Natural killer cell (primary cell): ENCODE measurements around the gene DYNLL2. TPM values are rescaled to one million over a fixed set of nuclear protein-coding genes. Genes with fewer than 3 reads are reported as not detected.

Experiments used
- ATAC-seq, 3 donors: fragments of 150-1000 bp in 2 of 3; fragments of 200-7000 bp in 1 of 3; cut with Tn5 transposase; 1 replicate in 1 of 3; 2 replicates in 2 of 3; pipeline ENCODE4 v1.10.0; 2021; ENCODE audit warnings: mild to moderate bottlenecking in 2 of 3, moderate library complexity in 2 of 3
- DNase-seq, 2 donors: peaks; one replicate each; pipeline versions ENCODE4 v3.0.0 to v3.0.0-alpha.2; 2013 to 2021; ENCODE audit warnings: mixed read lengths in 1 of 2
- H3K27ac ChIP-seq: one replicate; pipeline ENCODE4 v1.5.1; 2013; ENCODE audit warnings: mild to moderate bottlenecking, low read length
- H3K27me3 ChIP-seq: one replicate; pipeline ENCODE4 v1.6.1; 2013; ENCODE audit warnings: low read length; ENCODE audit not compliant: control insufficient read depth, insufficient read depth
- H3K36me3 ChIP-seq: one replicate; pipeline ENCODE4 v1.6.1; 2013; ENCODE audit warnings: low read length; ENCODE audit not compliant: control insufficient read depth, insufficient read depth
- H3K4me1 ChIP-seq: one replicate; pipeline ENCODE4 v1.6.1; 2013; ENCODE audit warnings: low read length; ENCODE audit not compliant: control insufficient read depth, insufficient read depth
- H3K4me3 ChIP-seq: one replicate; pipeline ENCODE4 v1.5.1; 2013; ENCODE audit warnings: low read length
- H3K9me3 ChIP-seq: one replicate; pipeline ENCODE4 v1.6.1; 2013; ENCODE audit warnings: low read length; ENCODE audit not compliant: control insufficient read depth, insufficient read depth
- H3K27ac Mint-ChIP-seq, 2 donors: one replicate each; pipeline ENCODE4 v1.8.0; 2022; ENCODE audit warnings: mild to moderate bottlenecking in 2 of 2, mixed read lengths in 2 of 2, moderate library complexity in 1 of 2
- H3K27me3 Mint-ChIP-seq, 2 donors: one replicate each; pipeline ENCODE4 v1.8.0; 2022; ENCODE audit warnings: low read depth in 2 of 2, mixed read lengths in 2 of 2
- H3K36me3 Mint-ChIP-seq: one replicate; pipeline ENCODE4 v1.8.0; 2022; ENCODE audit warnings: mixed read lengths
- H3K4me1 Mint-ChIP-seq, 2 donors: one replicate each; pipeline ENCODE4 v1.8.0; 2022; ENCODE audit warnings: mixed read lengths in 2 of 2
- H3K4me3 Mint-ChIP-seq: one replicate; pipeline ENCODE4 v1.8.0; 2022; ENCODE audit warnings: mild to moderate bottlenecking, moderate library complexity, mixed read lengths
- H3K9me3 Mint-ChIP-seq, 2 donors: one replicate each; pipeline ENCODE4 v1.8.0; 2022; ENCODE audit warnings: mixed read lengths in 2 of 2
- CTCF ChIP-seq: fragments of 200-600 bp; IDR thresholded peaks from one replicate; pipeline ENCODE4 v1.8.0; 2022; ENCODE audit warnings: antibody characterized with exemption
- WGBS: methylation state at CpG from one replicate; pipeline ENCODE4 v1.1.7; 2013; ENCODE audit warnings: missing lambda C conversion rate; ENCODE audit not compliant: insufficient coverage; 5-methylcytosine and 5-hydroxymethylcytosine counted together
- intact Hi-C: fragments of 100-400 bp; cut with micrococcal nuclease; formaldehyde crosslinking; loops from one replicate; pipeline ENCODE4 v1.14.2; 2022
- total RNA-seq, 4 donors: library from RNA; stranded (reverse); fragments of 120-200 nt in 1 of 4; gene quantifications; one replicate each; pipeline versions ENCODE4 v1.2.3 to v1.2.4, GENCODE V29; 2013 to 2022

Gene DYNLL2
- total RNA-seq, 3 donors from 2014 or later (not counting 1 experiment from before 2014, with no cell fraction given) = 25.6 to 37.0 (median 36.1) TPM

DNA sequence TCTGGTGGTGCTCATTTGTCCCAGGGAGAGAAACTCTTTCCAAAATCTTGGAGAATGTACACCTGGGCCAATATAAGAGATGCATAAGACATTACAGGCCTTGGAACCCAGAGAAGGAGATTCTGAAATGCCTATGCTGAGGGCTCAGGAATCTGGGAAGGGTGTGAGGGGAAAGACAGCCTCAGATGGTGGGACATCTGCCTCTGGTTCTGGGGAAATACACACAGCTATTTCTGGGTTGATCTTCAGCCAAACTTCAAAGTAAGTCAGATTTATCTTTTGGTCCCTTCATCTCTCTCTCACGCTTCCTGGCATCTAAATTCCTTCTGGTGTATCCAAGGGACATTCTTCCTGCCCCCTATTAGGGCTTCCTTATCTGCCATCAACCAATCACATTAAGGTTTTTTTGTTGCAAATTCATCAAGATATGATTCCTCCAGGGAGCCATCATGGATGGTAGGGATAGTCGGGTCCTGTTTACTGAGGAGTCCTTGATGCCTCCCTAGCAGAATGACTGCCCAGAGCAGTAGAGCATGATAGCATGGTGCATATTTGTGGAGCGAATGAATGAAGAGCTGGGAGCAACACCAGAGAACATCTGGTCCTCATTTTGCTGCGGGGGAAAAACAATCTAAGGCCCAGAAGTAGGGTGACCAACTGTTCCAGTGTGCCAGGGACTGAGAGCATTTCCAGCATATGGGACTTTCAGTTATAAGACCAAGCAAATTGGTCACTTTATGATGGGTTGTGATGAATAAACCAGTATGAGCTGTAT is 35.7 kb upstream of the DYNLL2 start:
- WGBS = 89% methylated on average over 4 of the region's 4 CpGs
- Histone ChIP-seq H3K27me3 (no peaks in the 10 kb centered on the region), H3K4me3 (no peak overlapping the region), H3K36me3 (no peaks in the 10 kb centered on the region), H3K27ac (no peak overlapping the region), H3K4me1 (no peaks in the 10 kb centered on the region), H3K9me3 (no peaks in the 10 kb centered on the region)
- peaks cover 22 to 27% of the 10 kb centered on the region in 2 donors for H3K27me3 Mint-ChIP-seq
- no peak for DNase-seq
- no peak overlapping the region for H3K27ac Mint-ChIP-seq
- H3K4me3 Mint-ChIP-seq = no peak overlapping the region
- H3K9me3 Mint-ChIP-seq = no peaks in the 10 kb centered on the region
- no peaks in the 10 kb centered on the region for H3K4me1 Mint-ChIP-seq
- no peaks in the 10 kb centered on the region for H3K36me3 Mint-ChIP-seq
- ATAC-seq = no peak
- intact Hi-C loops = no loop called here
- no peak for TF ChIP-seq CTCF

- Mint-ChIP-seq H3K27me3 (peaks cover 20 to 26% of the 10 kb centered on the region in 2 donors), H3K4me3 (no peak overlapping the region), H3K9me3 (no peaks in the 10 kb centered on the region), H3K27ac (no peak overlapping the region), H3K4me1 (peaks cover 9 to 17% of the 10 kb centered on the region in 2 donors), H3K36me3 (no peaks in the 10 kb centered on the region)
- H3K27ac ChIP-seq = no peak overlapping the region
- TF ChIP-seq CTCF = no peak
- DNase-seq = no peak
- WGBS = 91% methylated on average over 4 of the region's 4 CpGs
- peaks cover 5% of the 10 kb centered on the region for H3K4me1 ChIP-seq
- H3K27me3 ChIP-seq = no peaks in the 10 kb centered on the region
- H3K4me3 ChIP-seq = no peak overlapping the region
- no peak for ATAC-seq
- H3K9me3 ChIP-seq = no peaks in the 10 kb centered on the region
- intact Hi-C loops = no loop called here
- H3K36me3 ChIP-seq = no peaks in the 10 kb centered on the region
Measured at GRCh38 chr17:58049533-58049932, 33.7 kb upstream of the DYNLL2 start.

GRCh38 chr17:58050966-58051365 is 32.3 kb upstream of the DYNLL2 start:
- Mint-ChIP-seq H3K9me3 (no peaks in the 10 kb centered on the region), H3K4me3 (no peak overlapping the region), H3K27ac (no peak overlapping the region), H3K27me3 (peaks cover 20 to 29% of the 10 kb centered on the region in 2 donors), H3K36me3 (no peaks in the 10 kb centered on the region), H3K4me1 (peaks cover 11 to 20% of the 10 kb centered on the region in 2 donors)
- Histone ChIP-seq H3K27ac (no peak overlapping the region), H3K4me3 (no peak overlapping the region), H3K27me3 (no peaks in the 10 kb centered on the region), H3K9me3 (no peaks in the 10 kb centered on the region), H3K36me3 (no peaks in the 10 kb centered on the region), H3K4me1 (peaks cover 10% of the 10 kb centered on the region)
- no peak for TF ChIP-seq CTCF
- no peak for ATAC-seq
- 100% methylated on average over 2 of the region's 2 CpGs for WGBS
- DNase-seq = no peak
- intact Hi-C loops = no loop called here

DNA sequence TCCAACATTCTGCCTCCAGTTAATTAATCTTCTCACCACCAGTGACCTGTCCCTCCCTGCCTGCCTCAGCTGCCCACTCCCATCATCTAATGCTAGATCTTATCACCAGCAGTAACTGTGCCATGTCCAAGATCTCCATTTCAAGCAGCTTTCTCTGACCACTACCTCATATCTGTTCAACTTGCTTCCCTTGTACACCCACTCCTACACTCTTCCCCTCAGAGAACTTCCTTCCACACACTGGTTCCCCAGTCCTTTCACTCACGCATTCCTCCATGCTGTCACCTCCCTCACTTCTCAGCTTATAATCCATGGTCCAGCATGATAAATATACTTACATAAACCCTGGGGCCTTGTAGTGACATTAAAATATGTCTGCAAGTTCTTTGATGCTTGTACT is 31.8 kb upstream of the DYNLL2 start:
- no peak overlapping the region for H3K4me3 ChIP-seq
- no peak for TF ChIP-seq CTCF
- no peaks in the 10 kb centered on the region for H3K36me3 ChIP-seq
- H3K4me3 Mint-ChIP-seq = no peak overlapping the region
- H3K27me3 Mint-ChIP-seq = peaks cover 20 to 29% of the 10 kb centered on the region in 2 donors
- no peaks in the 10 kb centered on the region for H3K9me3 ChIP-seq
- WGBS = 85% methylated on average over 1 of the region's 1 CpG
- intact Hi-C loops = no loop called here
- no peaks in the 10 kb centered on the region for H3K27me3 ChIP-seq
- H3K9me3 Mint-ChIP-seq = no peaks in the 10 kb centered on the region
- DNase-seq = no peak
- no peak overlapping the region for H3K27ac Mint-ChIP-seq
- peaks cover 10% of the 10 kb centered on the region for H3K4me1 ChIP-seq
- H3K4me1 Mint-ChIP-seq = peaks cover 11 to 20% of the 10 kb centered on the region in 2 donors
- H3K27ac ChIP-seq = no peak overlapping the region
- ATAC-seq = no peak
- H3K36me3 Mint-ChIP-seq = no peaks in the 10 kb centered on the region
